Midbrain (tissue), 1 donor: ENCODE data around the gene AXIN2.
"Not testable (repeated sequence)": the region's sequence is repeated elsewhere in the genome, so short reads cannot be mapped to it uniquely, and the experiment has no call there.

Source experiments
- DNase-seq: peaks from one replicate; lab custom pipeline; 2025; lab: John Stamatoyannopoulos, UW

The AXIN2 gene

GRCh38 chr17:65515959-65516948 lies 45.2 kb downstream of the AXIN2 start:
- DNase-seq: no peak

GRCh38 chr17:65515512-65515911 lies 45.9 kb downstream of the AXIN2 start:
- DNase-seq: no peak

- DNase-seq: no peak
These were observed 46.9 kb downstream of the AXIN2 start for GRCh38 chr17:65514541-65514940.

DNA sequence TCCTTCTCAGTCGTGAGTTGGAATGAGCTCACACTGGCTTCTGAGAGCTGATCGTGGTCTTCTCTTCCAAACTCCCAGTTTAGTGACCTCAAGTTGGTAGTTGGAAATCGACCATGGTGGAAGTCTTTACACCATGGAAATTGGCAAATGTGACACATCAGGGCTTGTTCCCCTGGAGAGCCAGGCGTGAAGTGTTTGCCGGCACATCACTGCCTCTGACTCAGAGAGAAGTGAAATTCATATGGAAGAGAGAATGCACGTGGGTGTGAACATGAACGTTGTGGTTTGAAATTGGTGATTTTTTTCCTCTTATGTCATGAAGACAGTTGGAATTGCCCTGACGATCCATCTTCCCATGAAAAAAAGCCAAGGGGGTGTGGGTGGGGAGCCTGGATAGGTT lies 47.4 kb downstream of the AXIN2 start:
- no peak for DNase-seq

GRCh38 chr17:65511316-65511715 lies 50.1 kb downstream of the AXIN2 start:
- no peak for DNase-seq

- no peak for DNase-seq
These were observed 52.4 kb downstream of the AXIN2 start for GRCh38 chr17:65509032-65509431.

DNA sequence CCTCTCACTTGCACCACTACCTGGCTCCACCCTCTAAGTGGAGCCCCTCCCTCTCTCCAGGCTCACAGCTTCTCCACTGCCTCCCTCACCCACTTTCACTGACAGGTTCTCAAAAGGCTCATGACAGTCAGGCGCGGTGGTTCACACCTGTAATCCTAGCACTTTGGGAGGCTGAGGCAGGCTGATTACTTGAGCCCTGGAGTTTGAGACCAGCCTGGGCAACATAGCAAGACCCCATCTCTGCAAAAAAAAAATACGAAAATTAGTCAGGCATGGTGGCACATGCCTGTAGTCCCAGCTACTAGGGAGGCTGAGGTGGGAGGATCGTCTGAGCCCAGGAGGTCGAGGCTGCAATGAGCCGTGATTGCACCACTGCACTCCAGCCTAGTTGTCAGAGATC lies 56.8 kb downstream of the AXIN2 start:
- not testable (repeated sequence) for DNase-seq

DNA sequence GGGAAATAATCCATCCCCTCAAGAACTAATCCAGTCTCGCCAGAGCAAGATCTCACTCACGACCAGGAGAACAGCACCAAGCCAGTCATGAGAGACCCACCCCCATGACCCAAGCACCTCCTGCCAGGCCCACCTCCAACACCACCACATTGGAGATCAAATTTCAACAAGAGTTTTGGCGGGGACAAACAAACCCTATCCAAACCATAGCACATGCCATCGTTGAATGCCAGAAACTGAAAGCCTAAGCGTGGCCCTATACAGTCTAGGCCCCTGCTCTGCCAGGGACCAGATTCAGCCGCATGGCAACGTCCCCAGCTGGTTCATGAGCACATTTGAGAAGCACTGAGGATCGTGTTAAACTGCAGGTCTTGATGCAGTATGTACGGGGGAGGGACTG lies 57.3 kb downstream of the AXIN2 start:
- no peak for DNase-seq

DNA sequence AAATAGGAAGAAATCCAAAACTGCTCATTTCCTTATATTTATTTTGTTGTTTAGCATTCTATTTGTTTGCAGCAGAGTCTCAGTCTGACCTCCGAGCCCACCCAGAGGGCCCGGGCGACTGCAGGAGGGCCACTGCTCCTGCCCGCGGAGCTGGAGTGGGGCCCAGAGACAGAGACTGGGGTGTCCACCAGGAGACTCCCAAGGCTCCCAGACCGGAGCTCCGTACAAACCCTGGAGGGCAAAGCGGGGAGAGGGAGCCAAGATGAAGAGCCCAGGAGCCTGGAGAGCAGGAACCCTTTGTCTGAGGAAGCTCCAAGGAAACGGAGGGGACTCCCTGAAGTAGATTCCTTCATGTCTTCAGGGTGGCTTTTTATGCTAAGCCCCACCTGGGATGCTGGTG lies 57.9 kb downstream of the AXIN2 start:
- no peak for DNase-seq

DNA sequence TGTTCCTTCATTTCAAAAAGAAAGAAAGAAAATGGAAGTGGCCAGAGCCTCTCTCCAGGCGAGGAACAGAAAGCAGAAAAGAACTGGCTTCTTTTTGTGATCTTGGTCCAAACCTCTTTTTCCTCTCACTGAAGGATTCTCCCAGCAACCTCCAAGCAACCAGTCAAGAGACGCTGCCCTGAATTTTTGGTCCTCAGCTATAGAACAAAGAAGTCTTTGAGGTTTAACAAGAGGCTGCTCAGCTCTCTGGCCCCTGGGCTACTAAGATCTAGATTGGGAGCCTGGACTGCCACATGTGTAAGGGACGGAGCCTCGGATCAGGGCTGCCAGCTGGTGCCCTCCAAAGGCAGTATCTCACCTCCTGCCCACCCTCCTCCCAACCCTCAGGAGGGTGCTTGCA lies 62.6 kb downstream of the AXIN2 start:
- peak; percentile 44 for DNase-seq

GRCh38 chr17:65496801-65497200 lies 64.6 kb downstream of the AXIN2 start:
- DNase-seq: no peak

GRCh38 chr17:65495122-65496055 lies 66.1 kb downstream of the AXIN2 start:
- DNase-seq: peak; percentile 1

DNA sequence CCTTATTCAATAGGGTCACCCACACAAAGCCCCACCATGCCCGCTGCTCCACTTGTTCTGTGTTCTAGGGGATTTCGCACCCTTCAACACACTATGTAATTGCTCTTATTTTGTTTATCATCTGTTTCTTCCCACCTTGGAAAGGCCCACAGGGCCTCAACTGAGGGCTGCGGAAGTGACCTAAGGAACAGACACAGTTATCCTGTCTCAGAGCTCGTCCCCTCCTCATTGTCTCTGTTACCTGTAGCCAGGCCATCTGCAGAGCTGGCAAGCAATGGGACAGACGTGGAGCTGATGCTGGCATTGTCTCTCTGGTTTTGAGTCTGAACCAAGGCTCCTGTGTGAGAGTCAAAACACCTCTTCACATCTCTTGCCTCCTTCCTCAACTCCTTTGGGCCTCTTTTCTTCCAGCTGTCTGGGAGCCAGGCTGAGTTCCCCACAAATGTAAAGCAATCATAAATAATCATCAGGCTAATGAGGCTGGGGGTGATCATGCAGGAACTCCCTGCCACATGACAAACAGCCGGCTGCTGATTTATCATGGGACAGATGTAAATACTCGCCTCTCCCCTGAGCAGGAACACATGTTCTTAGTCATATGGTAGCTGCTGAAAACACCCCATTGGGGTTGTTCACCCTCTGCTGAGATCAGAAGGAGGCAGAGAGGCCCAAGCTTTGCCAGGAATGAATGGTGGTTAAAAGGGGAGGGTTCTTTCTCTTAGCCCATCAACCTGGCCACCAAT lies 71.9 kb downstream of the AXIN2 start:
- no peak for DNase-seq

- DNase-seq: no peak
These were observed 72.8 kb downstream of the AXIN2 start for GRCh38 chr17:65488665-65489064.

- no peak for DNase-seq
These were observed 73.5 kb downstream of the AXIN2 start for GRCh38 chr17:65487990-65488389.

DNA sequence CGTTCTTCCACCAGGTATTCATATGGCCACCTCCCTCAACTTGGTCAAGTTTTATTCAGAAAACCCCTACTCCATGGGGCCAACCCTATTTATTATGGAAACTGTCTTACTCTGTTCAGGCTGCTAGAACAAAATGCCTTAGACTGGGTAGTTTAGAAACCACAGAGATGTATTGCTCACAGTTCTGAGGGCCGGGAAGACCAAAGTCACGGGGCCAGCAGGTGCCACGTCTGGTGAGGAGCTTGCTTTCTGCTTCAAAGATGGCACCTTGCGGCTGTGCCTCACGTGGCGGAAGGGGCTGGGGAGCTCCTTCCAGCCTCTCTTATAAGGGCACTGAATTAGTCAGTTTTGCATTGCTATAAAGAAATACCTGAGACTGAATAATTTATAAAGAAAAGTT lies 74.3 kb downstream of the AXIN2 start:
- DNase-seq: no peak

GRCh38 chr17:65485388-65486299 lies 75.8 kb downstream of the AXIN2 start:
- no peak for DNase-seq

GRCh38 chr17:65484405-65484804 lies 77.0 kb downstream of the AXIN2 start:
- not testable (repeated sequence) for DNase-seq

DNA sequence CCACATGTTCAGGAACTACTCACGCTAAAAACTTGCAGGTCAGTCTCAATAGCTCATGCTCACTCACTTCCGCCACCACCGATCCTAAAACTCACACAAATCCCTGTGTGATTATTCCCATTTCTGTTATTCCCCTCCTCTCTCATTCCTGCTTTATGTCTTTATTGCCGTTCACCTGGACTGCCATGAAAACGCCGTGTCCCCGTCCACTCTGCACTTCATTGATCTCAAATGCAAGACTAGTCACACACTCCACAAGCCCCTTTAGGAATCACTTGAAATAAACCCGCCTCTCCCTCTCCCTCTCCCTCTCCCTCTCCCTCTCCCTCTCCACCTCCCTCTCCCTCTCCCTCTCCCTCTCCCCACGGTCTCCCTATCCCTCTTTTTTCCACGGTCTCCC lies 78.0 kb downstream of the AXIN2 start:
- DNase-seq: no peak

DNA sequence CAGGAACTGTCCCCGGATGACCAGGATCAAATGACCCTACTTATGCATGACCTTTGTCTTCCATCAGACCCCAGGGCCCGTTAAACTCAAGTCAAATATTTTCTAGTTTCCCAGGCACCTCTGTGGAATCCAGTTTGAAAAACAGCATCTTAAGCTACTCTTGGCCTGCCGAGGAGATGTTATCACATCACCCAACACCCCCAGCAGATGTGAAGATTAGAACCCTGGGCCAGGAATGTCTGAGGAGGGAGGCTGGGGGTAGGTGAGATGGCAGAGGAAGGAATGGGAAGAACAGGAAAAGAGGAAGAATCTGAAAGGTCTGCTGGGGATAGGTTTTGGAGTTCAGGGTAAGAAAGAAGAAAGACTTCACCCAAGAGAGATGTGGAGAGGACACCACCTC lies 79.2 kb downstream of the AXIN2 start:
- no peak for DNase-seq

DNA sequence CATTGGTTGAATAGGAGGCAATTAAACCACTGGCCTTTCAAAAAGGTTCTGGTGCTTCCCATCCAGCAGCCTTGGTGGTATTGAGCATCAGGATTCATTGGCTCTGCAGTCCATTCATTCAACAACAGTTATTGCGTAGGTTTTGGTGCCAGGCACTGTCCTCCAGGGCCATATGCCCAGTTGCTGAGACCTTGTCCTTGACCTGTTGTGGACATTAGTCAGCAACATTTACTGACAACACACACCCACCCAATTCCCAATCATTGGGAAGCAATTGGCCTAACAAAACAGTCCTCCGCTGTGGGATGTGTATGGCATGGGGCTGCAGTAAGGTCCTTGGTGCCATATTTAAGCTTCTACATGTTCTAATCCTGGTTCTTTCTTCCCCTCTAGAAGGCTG lies 82.2 kb downstream of the AXIN2 start:
- no peak for DNase-seq
